Measurements from ENCODE around the gene TIRAP. TPM values are rescaled to one million over a fixed set of nuclear protein-coding genes. Genes with fewer than 3 reads are reported as not detected.

The TIRAP gene
- total RNA-seq, 1 donor from 2014 or later, result 11.7 TPM

GRCh38 chr11:126279191-126279590, 3.7 kb upstream of the TIRAP start:
- Histone ChIP-seq H3K4me3 (ENCODE audit: low read depth, low read length) (no peak overlapping the region), H3K36me3 (ENCODE audit: control insufficient read depth, insufficient read depth, low read length) (no peaks in the 10 kb centered on the region), H3K27me3 (ENCODE audit: control insufficient read depth, insufficient read depth, low read length) (no peaks in the 10 kb centered on the region)
- no peak for DNase-seq (ENCODE audit: low read depth)
- TF ChIP-seq, protein P1, sequence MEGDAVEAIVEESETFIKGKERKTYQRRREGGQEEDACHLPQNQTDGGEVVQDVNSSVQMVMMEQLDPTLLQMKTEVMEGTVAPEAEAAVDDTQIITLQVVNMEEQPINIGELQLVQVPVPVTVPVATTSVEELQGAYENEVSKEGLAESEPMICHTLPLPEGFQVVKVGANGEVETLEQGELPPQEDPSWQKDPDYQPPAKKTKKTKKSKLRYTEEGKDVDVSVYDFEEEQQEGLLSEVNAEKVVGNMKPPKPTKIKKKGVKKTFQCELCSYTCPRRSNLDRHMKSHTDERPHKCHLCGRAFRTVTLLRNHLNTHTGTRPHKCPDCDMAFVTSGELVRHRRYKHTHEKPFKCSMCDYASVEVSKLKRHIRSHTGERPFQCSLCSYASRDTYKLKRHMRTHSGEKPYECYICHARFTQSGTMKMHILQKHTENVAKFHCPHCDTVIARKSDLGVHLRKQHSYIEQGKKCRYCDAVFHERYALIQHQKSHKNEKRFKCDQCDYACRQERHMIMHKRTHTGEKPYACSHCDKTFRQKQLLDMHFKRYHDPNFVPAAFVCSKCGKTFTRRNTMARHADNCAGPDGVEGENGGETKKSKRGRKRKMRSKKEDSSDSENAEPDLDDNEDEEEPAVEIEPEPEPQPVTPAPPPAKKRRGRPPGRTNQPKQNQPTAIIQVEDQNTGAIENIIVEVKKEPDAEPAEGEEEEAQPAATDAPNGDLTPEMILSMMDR (IDR thresholded peaks at IDR 0.05; ENCODE audit: insufficient read depth, low read length, poor library complexity, severe bottlenecking), result no peak

DNA sequence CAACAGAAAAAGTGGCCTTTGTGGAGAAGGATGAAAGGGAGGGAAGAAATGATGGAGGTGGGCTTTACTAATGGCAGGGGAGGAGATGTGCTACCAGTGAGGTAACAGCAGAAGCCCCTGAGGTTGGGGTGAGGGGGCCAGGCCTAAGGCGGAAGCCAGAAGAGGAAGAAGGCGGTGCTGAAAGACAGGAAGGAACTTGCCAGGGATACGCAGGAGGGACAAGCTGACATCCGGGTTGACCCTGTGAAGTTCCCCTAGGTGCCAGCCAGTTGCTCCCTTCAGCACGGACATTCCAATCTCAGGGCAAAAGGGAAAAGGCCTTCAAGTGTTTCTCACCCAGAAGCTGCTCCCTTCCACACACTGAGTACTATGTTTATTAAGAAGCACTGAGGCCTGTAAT, 2.3 kb upstream of the TIRAP start:
- Histone ChIP-seq H3K27me3 (ENCODE audit: control insufficient read depth, insufficient read depth, low read length) (no peaks in the 10 kb centered on the region), H3K4me3 (ENCODE audit: low read depth, low read length) (no peak overlapping the region), H3K36me3 (ENCODE audit: control insufficient read depth, insufficient read depth, low read length) (no peaks in the 10 kb centered on the region)
- TF ChIP-seq, protein P1 (IDR thresholded peaks at IDR 0.05; ENCODE audit: insufficient read depth, low read length, poor library complexity, severe bottlenecking), result no peak
- no peak for DNase-seq (ENCODE audit: low read depth)

DNA sequence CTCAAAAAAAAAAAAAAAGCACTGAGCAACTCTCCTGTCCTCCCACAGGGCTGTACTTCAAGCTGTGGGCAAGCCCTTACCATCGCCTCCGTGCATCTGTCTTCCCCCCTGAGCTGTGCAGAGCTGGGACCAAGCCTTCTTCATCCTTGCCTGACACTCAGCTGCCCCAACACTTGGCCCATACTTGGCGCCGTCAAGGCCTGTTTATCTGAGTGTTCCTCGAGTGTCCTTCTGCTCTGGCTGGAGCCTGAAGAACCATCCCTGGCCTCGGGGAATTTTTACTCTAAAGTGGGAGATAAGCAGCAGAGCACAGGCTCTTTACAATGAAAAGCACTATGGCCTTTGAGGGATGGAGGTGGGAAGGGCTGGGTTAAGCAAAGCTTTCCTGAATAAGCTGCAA, 1.6 kb upstream of the TIRAP start:
- no peak overlapping the region for H3K4me3 ChIP-seq (ENCODE audit: low read depth, low read length)
- DNase-seq (ENCODE audit: low read depth), result no peak
- TF ChIP-seq, protein P1 (IDR thresholded peaks at IDR 0.05; ENCODE audit: insufficient read depth, low read length, poor library complexity, severe bottlenecking), result no peak
- no peaks in the 10 kb centered on the region for H3K27me3 ChIP-seq (ENCODE audit: control insufficient read depth, insufficient read depth, low read length)
- no peaks in the 10 kb centered on the region for H3K36me3 ChIP-seq (ENCODE audit: control insufficient read depth, insufficient read depth, low read length)

- no peaks in the 10 kb centered on the region for H3K27me3 ChIP-seq (ENCODE audit: control insufficient read depth, insufficient read depth, low read length)
- H3K36me3 ChIP-seq (ENCODE audit: control insufficient read depth, insufficient read depth, low read length), result no peaks in the 10 kb centered on the region
- no peak overlapping the region for H3K4me3 ChIP-seq (ENCODE audit: low read depth, low read length)
- TF ChIP-seq, protein P1 (IDR thresholded peaks at IDR 0.05; ENCODE audit: insufficient read depth, low read length, poor library complexity, severe bottlenecking), result no peak
- DNase-seq (ENCODE audit: low read depth), result no peak
Measured at GRCh38 chr11:126281666-126282175, 1.2 kb upstream of the TIRAP start.

DNA sequence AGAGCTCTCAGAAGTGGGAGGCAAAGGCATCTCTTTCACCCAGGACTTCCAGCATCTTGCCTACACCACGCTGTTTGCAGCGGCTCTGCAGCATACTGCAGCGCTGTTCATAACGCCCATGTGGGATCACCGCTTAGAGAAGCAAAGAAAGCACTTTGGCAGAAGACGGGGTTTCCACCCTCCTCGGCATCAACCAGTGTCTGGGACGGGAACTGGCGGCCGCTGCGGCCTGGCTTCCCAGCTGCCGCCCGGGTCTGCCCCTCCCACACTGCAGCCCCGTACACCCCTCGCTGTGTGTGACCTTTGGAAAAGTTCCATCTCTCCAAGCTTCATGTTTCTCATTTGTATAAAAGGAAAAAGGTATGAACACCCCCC, 545 bp upstream of the TIRAP start:
- TF ChIP-seq, protein P1 (IDR thresholded peaks at IDR 0.05; ENCODE audit: insufficient read depth, low read length, poor library complexity, severe bottlenecking), result no peak
- no peaks in the 10 kb centered on the region for H3K36me3 ChIP-seq (ENCODE audit: control insufficient read depth, insufficient read depth, low read length)
- DNase-seq (ENCODE audit: low read depth), result no peak
- H3K27me3 ChIP-seq (ENCODE audit: control insufficient read depth, insufficient read depth, low read length), result no peaks in the 10 kb centered on the region
- peak overlapping the region; percentile 61 for H3K4me3 ChIP-seq (ENCODE audit: low read depth, low read length)

DNA sequence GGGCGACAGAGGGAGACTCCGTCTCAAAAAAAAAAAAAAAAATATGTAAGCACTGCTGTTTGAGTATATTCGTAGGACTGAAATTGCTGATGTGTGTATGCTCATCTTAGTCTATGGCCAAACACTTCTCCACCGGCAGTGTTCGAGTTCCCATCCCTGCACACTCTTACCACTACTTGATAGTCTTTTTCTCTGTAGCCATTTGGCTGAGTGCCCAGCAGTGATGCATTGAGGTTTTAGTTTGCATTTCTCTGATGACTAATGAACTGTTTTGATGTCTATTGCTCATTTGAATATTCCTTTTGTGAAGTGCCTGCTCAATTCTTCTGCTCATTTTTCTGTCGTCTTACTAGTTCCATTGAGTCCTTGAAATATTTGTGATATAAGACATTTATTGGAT, 1.9 kb downstream of the TIRAP start:
- TF ChIP-seq, protein P1 (IDR thresholded peaks at IDR 0.05; ENCODE audit: insufficient read depth, low read length, poor library complexity, severe bottlenecking), result no peak
- Histone ChIP-seq H3K36me3 (ENCODE audit: control insufficient read depth, insufficient read depth, low read length) (no peaks in the 10 kb centered on the region), H3K27me3 (ENCODE audit: control insufficient read depth, insufficient read depth, low read length) (no peaks in the 10 kb centered on the region), H3K4me3 (ENCODE audit: low read depth, low read length) (no peak overlapping the region)
- peak; percentile 84 for DNase-seq (ENCODE audit: low read depth)

Measured in kidney epithelial cell (primary cell).